Retinal pigment epithelial cell (primary cell): ENCODE measurements around the gene RSPO4.

Experiments used
- DNase-seq: peaks from one replicate; pipeline ENCODE4 v3.0.0-alpha.2; 2010; ENCODE audit warnings: low read depth
- H3K4me3 ChIP-seq: 2 replicates; pipeline ENCODE4 v1.5.1; 2011; ENCODE audit warnings: mild to moderate bottlenecking, low read length, control low read depth, moderate library complexity
- TF ChIP-seq, protein P1 (sequence below): conservative IDR thresholded peaks from 2 replicates; pipeline ENCODE4 v1.5.1; 2011; ENCODE audit warnings: low read depth, low read length, control low read depth, inconsistent platforms

Gene RSPO4

GRCh38 chr20:955111-955510, 47.0 kb downstream of the RSPO4 start:
- no peak overlapping the region for H3K4me3 ChIP-seq
- TF ChIP-seq, protein P1, sequence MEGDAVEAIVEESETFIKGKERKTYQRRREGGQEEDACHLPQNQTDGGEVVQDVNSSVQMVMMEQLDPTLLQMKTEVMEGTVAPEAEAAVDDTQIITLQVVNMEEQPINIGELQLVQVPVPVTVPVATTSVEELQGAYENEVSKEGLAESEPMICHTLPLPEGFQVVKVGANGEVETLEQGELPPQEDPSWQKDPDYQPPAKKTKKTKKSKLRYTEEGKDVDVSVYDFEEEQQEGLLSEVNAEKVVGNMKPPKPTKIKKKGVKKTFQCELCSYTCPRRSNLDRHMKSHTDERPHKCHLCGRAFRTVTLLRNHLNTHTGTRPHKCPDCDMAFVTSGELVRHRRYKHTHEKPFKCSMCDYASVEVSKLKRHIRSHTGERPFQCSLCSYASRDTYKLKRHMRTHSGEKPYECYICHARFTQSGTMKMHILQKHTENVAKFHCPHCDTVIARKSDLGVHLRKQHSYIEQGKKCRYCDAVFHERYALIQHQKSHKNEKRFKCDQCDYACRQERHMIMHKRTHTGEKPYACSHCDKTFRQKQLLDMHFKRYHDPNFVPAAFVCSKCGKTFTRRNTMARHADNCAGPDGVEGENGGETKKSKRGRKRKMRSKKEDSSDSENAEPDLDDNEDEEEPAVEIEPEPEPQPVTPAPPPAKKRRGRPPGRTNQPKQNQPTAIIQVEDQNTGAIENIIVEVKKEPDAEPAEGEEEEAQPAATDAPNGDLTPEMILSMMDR = no peak
- DNase-seq = no peak

DNA sequence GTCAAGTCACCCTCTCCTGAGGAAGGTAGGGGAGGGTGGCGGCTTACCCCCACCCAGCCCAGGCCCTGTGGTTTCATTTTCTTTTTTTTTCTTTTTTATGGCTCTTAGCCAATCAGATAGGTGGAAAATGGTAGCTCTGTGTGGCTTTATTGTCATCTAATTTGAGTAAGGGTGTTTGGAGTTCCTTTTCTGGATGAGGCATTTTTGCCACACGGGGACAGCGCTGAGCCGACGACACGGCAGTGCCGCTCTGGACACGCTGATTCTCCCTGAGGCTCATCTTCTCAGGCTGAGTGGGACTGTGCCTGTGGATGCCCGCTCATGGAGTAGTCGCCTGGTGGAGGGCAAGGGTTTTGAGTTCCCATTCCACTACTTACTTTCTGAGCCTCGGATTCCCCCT, 48.4 kb downstream of the RSPO4 start:
- DNase-seq = no peak
- TF ChIP-seq, protein P1 = no peak

GRCh38 chr20:952196-952795, 49.8 kb downstream of the RSPO4 start:
- DNase-seq = no peak
- TF ChIP-seq, protein P1 = no peak
- H3K4me3 ChIP-seq = no peak overlapping the region

More for the DNA sequence above, 48.4 kb downstream of the RSPO4 start:
- no peak overlapping the region for H3K4me3 ChIP-seq

DNA sequence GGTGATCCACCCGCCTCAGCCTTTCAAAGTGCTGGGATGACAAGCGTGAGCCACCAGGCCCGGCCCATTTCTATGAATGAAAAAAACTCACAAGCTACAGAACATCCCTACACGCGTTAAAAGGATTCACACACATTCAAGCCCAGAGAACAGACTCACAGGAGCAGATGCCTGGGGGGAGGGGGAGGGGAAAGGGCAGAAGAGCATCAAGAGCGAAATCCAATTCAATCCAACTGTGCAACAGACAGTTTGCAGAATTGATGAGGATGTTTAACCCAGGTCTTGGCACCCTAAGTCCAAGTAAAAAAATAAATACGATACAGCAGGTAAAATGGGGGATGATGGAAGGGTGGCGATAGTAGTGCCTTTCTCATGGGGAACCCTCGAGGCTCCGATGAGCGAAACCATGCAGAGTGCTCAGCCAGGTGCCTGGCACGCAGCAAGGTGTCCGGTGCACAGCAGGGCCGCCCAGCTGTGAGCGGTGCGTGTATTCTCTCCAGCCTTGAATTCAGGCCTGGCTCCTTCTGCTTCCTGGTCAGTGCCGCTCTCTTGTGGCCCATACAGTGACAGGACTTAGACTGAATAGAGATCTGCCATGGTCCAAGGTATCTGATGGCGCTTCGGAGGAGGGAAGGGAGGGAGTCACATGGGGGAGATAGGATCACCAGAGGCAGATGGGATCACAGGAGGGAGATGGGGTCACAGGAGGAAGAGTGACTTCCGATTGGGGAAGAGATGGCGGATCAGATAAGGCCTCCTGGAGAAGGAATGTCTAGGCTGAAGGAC, 50.5 kb downstream of the RSPO4 start:
- no peak overlapping the region for H3K4me3 ChIP-seq
- DNase-seq = no peak
- TF ChIP-seq, protein P1 = no peak

- no peak overlapping the region for H3K4me3 ChIP-seq
- no peak for DNase-seq
- TF ChIP-seq, protein P1 = no peak
These were observed 52.4 kb downstream of the RSPO4 start for GRCh38 chr20:949717-950116.

- TF ChIP-seq, protein P1 = no peak
- DNase-seq = no peak
- no peak overlapping the region for H3K4me3 ChIP-seq
These were observed 55.3 kb downstream of the RSPO4 start for GRCh38 chr20:946826-947225.

GRCh38 chr20:945841-946240, 56.3 kb downstream of the RSPO4 start:
- no peak for DNase-seq
- no peak overlapping the region for H3K4me3 ChIP-seq
- TF ChIP-seq, protein P1 = no peak
